NCI-H524 treated with DMSO at 0.1 percent for 48 hours (cell line): ENCODE data around the gene MAN1B1.

Source experiments
- DNase-seq: peaks from one replicate; lab custom pipeline; 2025; lab: John Stamatoyannopoulos, UW

Gene MAN1B1

DNA sequence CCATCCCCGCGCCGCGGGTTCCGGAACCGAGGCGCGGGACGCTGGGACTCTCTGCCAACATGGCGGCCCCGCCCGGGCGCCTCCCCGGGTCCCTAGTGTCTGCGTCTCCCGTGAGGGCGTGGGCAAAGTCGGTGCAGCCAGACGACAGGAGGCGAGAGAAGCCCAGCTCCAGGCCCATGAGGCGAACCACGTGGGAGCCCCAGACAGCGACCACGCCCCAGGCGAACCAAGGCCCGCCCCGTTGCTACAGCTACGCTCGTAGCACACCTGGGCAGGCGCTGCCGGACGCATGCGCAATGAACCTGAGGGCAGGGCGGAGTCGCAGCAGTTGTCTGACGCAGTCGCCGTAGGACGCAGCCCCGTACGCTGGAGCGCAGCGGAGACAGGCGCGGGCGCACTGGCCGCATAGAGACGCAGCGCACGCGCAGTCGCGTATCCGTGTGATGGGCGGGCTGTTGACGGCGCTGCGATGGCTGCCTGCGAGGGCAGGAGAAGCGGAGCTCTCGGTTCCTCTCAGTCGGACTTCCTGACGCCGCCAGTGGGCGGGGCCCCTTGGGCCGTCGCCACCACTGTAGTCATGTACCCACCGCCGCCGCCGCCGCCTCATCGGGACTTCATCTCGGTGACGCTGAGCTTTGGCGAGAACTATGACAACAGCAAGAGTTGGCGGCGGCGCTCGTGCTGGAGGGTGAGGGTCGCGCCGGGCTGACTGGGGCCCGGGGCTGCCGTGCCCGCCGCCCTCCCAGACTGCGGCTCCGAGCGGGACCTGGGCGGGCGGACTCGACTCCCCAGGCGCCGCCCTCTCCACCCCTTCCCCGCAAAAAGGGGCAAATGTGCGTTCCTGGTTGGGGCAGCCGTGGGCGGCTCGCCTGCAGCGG, at the start of gene MAN1B1:
Gene MAN1B1, plus strand, starts transcription at position 455 of the 878 bp plus-strand sequence. Its CDS starts 15 bp downstream, at position 470.
- peak; percentile 94 for DNase-seq

DNA sequence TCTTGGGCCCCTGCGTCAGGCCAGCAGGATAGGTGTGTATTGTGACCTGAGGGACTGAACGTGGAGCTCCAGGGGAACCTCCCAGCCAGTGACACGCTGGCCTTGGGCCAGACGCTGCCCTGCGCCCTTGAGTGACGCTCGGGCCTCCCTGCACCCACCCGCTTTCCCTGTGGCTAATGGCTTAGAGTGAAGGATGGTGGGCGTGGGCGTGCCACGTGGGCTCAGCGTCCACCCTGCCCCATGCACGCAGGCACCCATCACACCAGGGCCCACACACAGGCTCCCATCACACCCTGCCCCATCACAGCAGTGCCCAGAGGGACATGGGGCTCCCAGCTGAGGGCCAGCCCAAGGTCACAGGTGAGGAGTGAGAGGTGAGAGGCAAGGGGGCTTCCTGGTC, 49.8 kb upstream of the MAN1B1 start:
- no peak for DNase-seq

DNA sequence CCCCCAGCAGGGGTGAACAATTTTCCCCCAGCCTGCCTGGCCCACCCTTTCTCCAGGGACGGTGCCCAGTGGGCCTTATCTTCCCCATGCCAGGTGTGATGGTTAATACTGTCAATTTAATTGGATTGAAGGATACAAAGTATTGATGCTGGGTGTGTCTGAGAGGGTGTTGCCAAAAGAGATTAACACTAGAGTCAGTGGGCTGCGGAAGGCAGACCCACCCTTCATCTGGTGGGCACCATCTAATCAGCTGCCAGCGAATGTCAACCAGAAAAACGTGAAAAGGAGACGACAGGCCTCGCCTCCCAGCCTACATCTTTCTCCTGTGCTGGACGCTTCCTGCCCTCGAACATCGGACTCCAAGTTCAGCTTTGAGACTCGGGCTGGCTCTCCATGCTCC, 49.3 kb upstream of the MAN1B1 start:
- no peak for DNase-seq

DNA sequence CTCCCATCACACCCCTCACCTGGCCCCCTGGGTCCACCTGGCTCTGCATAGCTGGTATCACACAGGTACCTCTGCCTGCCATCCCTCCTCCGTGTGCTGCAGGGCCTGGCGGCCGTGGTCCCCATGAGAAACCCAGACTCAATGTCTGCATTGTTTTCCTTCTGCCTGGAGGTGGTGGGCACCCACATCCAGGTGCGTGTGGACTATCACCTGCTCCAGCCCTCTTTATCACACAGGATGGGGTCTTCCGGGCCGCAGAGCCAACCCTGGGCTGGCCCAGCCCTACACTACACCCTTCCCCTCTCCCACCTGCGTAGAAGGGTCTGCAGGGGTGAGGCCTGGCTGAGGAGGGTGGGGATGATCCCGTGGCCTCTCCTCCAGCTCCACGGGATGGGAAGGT, 47.9 kb upstream of the MAN1B1 start:
- DNase-seq = no peak

GRCh38 chr9:137039611-137040366, 47.0 kb upstream of the MAN1B1 start:
- no peak for DNase-seq

DNA sequence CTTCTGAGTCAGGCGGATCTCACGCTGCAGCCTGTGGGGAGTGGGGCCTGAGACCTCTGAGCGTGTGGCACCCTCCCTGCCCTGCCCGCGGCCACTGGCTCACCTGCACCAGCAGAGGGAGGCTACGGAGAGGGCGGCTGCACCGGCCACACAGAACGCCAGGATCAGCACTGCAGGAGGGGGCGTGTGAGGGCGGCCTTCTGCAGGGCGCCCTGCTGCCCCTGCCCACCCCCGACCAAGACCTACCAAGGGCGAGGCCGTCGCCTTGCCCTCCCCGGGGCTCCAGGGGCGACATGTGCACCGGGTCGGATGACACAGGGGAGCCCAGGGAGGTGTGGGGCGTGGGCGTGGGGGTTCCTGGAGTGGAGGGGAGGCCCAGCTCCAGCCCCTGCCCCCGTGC, 46.2 kb upstream of the MAN1B1 start:
- no peak for DNase-seq

- no peak for DNase-seq
These were observed 45.7 kb upstream of the MAN1B1 start for GRCh38 chr9:137041124-137041523.

DNA sequence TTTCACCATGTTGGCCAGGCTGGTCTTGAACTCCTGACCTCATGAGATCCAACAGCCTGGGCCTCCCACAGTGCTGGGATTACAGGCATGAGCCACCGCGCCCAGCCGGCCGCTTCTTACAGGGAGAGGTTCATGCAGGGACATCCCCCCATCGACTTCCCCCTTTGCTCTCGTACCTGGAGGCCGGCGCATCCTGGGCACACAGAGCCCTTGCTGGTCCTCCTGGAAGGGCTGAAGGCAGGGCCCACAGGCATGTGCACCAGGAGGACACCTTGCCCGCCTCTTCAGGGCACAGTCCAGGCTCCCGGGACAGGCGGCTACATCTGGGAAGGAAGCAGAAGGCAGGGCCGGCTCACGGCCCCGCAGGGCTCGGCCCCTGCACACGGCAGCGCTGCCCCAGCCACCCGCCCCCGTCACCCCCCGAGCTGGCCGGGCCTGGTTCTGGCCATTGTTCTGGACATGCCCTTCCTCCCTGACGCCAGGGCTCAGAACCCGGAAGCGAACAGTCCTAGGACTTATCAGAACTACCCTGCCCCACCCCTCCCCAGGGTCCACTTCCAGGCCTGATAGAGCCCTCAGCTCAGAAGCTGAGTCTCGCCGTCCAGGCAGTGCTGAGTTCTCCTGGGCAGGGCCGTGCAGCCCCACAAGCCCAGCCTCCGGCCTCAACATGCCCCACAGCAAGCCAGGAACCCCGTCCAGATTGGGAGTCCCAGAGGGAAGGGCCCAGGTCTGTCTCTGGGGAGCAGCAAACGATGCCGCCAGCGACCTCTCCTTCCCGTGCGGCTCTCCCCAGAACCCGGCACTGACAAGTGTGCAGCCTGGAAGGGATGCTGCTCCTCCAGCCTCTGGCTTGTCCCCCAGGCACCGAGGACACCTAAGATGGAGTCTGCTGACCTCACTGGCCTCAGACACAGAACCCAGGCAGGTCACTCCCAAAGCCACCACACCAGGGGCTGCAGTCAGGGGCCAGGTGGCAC, 43.7 kb upstream of the MAN1B1 start:
- DNase-seq = no peak

GRCh38 chr9:137044037-137044436, 42.7 kb upstream of the MAN1B1 start:
- DNase-seq = no peak

GRCh38 chr9:137044502-137045177, 42.1 kb upstream of the MAN1B1 start:
- no peak for DNase-seq

DNA sequence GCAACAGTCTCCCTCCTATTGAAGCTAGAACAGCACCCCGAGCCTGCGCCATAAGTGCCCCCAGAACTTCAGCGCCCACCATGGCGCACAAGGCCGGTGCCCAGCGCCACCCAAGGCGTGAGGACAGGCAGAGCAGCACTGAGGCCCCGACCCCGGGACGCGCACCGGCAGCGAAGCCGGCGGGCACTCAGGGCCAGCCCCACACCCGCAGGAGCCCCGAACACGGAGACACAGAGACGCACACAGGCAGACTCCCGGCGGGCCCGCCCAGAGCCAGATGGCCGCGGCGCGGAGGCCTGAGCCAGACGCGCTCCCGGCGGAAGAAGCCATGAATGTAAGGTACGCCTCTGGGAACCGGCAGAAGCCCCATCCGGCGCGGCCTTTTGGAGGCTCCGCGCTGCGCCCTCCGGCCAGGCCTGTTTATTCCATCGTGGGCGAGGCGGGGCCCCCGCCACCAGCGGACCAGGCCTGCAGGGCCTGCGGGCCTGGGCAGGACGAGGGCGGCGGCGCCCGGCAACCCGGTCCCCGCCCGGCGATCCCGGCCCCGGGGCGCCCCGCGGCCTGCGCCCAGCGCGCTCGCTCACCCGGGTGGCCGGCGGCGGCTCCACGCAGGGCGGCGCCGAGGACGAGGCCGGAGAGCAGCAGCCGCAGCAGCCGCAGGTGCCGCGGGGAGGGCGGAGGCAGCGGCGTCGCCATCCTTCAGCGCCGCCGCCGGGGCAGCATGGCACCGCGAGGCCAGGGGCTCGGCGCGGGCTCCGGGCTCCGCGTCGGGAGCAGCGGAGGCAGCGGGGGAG, 41.3 kb upstream of the MAN1B1 start:
- DNase-seq = no peak

DNA sequence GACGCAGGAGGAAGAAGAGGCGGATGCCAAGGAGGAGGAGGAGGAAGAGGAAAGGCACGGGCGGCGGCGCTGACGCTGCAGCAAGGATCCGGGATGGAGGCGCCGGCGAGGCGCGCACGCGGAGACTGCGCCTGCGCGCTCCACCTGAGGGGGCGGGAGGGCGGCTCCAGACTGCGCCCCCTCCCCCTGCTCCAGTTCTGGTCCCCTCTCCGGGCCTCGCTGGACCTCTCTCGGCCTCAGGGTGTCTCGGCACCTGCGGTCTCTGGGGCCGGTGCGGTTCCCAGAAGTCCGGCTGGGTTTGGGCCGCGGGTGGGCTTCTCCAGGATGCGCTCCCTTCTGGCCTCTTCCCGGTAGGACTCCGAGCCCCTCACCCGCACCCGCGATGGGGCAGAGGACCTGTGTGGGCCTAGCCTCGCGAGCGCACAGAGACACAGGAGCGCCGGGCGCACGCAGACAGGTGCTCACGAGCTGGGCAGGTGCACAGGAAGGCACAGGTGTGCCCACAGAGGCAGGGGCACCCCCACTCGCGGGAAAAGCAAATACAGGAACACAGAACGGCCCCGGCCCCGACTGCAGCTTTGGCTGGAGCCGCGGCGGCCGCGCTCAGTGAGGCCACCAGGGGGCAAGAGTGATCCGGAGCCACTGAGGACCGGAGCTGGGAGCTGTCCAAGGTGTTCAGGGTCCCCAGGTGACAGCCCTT, 40.5 kb upstream of the MAN1B1 start, which contains the start of gene NPDC1:
Gene NPDC1, minus strand, starts transcription at position 90 of the 700 bp plus-strand sequence. CDS start 188 bp downstream, outside the sequence.
- no peak for DNase-seq

DNA sequence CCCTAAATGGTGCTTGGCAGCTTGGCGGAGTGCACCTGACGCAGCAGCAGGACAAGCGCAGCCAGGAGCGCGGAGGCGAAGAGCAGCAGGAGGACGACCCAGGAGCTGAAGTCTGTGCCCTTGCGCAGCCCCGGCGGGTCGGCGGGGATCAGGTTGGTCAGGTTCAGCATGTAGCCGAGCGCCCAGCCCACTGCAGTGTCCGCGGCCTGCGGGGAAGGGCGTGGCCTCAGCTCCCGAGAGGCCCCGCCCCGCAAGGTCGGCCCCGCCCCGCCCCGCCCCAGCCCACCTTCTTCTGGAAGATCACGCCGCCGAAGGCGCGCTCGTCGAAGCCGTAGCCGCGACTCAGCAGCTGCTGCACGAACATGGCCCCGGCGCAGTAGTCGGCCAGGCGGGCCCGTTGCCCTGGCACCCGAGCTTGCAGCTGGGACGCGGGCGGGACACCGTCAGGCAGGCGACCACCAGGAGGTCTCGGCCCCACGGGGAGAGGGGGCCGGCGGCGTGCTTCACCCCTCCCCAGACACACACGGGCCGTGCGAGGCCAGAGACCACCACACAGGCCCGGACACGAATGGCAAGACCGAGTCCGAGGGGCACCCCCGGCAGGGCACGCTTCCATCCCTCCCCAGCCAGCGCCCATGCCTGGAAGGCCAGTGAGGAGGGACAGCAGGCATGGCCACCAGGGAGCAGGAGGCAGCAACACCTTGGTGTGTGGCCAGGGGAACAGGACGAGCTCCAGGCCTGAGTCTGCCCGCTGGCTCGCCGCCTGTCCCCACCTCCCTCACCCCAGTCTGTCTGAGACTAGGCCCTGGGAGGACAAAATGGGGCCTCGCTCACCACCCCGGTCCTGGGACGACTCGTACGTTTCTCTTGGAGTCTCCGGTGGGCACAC, 37.9 kb upstream of the MAN1B1 start:
- DNase-seq = no peak

- peak; percentile 37 for DNase-seq
These were observed 37.0 kb upstream of the MAN1B1 start for GRCh38 chr9:137049544-137050449.

DNA sequence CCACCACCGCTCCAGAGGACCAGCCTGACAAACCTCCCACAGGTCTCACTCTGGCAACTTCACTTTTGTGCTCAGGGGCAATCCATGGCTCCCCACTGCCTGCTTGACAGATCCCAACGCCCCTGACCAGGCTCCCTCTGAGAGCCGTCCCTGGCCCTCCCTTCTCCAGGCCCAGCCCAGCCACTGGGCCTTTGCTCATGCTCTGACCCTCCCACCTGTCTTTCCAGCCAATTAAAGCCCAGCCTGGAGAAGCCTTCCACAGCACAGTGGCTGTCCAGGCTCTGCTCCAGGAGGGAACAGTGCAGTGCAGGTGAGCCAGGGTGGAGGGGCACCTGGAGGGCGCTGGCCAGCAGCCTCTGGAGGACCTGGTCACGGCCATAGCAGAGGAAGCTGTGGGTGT, 36.2 kb upstream of the MAN1B1 start:
- no peak for DNase-seq

- no peak for DNase-seq
These were observed 35.5 kb upstream of the MAN1B1 start for GRCh38 chr9:137051145-137051724.

GRCh38 chr9:137052293-137052692, 34.5 kb upstream of the MAN1B1 start:
- no peak for DNase-seq
